T47D (cell line): ENCODE results near the gene TPRX2.
A peak's percentile ranks its signal among the peaks of the same experiment; 100 is the strongest.
"Not testable (repeated sequence)": the region's sequence is repeated elsewhere in the genome, so short reads cannot be mapped to it uniquely, and the experiment has no call there.

ENCODE experiments used
- DNase-seq, 2 experiments: peaks; one replicate each; pipeline versions ENCODE4 v3.0.0 to v3.0.0-alpha.2; 2011 to 2012; ENCODE audit warnings: low read depth in 1 of 2, low spot score in 1 of 2
- JUND ChIP-seq: IDR thresholded peaks from 2 replicates; pipeline ENCODE4 v1.6.1; 2012; ENCODE audit warnings: low read depth
- in situ Hi-C: cut with HindIII; loops from 2 replicates; pipeline ENCODE4 v1.10.0; 2016; ENCODE audit warnings: low sequenced_read_pairs, low pct_unique_long_range_greater_than_20kb

The TPRX2 gene

GRCh38 chr19:47881757-47882156 is 22.7 kb downstream of the TPRX2 start:
- in situ Hi-C loops = no loop called here
- TF ChIP-seq JUND = no peak
- DNase-seq = no peak

GRCh38 chr19:47882890-47883289 is 23.9 kb downstream of the TPRX2 start:
- DNase-seq = no peak
- in situ Hi-C loops = no loop called here
- no peak for TF ChIP-seq JUND

- in situ Hi-C loops = no loop called here
- no peak for DNase-seq
- no peak for TF ChIP-seq JUND
These were observed 26.0 kb downstream of the TPRX2 start for GRCh38 chr19:47885067-47885463.

- in situ Hi-C loops = no loop called here
- DNase-seq = no peak
- TF ChIP-seq JUND = no peak
These were observed 27.1 kb downstream of the TPRX2 start, which contains the start of gene SULT2A1 for GRCh38 chr19:47886010-47886559. Gene SULT2A1 (minus strand): TSS chr19:47886315. CDS start chr19:47886257, 58 bp downstream.

DNA sequence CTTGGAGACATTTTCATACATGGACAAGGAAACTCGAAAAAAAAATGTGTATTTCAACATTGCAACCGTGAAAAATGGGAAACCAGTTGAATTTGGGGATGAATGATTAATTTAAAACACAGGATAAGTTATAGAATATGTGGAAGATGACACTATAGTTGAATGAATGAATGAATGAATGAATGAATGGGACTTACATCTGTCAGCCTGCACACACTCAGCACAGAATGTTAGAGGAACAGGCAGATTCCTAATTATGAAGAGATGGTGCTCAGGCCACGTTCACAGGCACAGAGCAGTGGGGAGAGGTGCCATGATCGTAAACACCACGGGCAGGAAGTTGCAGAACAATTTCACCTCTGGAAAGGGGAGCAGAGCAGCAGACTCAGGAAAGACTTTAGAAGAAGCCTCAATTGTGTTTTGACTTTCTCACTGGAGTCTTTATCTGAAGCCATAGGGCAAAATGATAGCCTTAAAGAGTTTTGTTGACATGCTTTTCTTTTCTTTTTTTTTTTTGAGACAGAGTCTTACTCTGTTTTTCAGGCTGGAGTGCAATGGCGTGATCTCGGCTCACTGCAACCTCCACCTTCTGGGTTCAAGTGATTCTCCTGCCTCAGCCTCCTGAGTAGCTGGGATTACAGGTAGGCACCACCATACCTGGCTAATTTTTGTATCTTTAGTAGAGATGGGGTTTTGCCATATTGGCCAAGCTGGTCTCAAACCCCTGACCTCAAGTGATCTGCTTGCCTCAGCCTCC is 32.0 kb downstream of the TPRX2 start:
- no peak for TF ChIP-seq JUND
- in situ Hi-C loops = no loop called here

DNA sequence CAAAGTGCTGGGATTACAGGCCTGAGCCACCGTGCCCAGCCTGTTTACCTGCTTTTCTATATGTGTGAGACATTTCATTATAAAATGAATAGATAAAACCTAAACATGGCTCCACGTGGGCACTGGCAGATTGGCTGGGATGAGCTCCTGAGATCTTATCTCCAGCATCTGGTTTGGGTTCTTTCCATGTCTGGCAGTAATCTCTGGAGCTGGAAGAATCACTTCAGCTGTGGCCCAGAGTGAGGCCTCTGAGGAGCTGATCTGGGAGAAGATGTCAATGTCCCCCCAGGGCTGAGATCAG is 32.5 kb downstream of the TPRX2 start:
- in situ Hi-C loops = no loop called here
- DNase-seq = no peak
- no peak for TF ChIP-seq JUND

More for the DNA sequence above, 32.0 kb downstream of the TPRX2 start:
- no peak for DNase-seq

DNA sequence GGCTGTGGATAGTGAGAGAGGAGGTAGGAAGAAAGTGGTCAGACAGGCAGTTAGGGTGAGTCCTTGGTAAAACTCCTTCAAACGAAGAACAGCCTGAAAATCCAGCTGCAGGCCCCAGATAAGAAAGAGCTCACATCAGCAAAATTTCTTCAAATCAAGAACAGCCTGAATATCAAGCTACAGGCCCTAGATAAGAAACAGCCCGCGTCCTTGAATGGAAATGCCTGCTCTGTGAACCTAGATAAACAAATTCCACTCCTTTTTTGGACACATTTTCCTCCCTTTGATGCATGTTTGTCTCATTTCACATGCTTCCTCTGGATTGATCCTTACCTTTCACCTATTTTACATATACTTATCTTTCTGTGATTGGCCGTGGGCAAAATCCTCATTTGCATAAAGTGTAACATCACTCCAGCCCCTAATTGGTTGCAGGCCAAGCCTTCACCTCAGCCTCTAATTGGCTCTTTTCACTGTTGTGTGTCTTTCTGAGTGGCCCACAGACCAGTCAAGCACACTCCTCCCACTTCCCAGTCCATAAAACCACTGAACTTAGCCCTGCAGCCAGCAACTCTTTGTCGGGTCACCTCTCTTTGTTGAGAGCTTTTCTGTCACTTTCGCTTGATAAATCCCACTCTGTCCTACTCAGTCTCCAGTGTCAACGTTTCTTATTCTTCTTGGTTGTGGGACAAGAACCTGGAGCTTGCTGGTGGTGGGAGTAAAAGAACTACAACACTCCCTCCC is 33.1 kb downstream of the TPRX2 start:
- in situ Hi-C loops = no loop called here

DNA sequence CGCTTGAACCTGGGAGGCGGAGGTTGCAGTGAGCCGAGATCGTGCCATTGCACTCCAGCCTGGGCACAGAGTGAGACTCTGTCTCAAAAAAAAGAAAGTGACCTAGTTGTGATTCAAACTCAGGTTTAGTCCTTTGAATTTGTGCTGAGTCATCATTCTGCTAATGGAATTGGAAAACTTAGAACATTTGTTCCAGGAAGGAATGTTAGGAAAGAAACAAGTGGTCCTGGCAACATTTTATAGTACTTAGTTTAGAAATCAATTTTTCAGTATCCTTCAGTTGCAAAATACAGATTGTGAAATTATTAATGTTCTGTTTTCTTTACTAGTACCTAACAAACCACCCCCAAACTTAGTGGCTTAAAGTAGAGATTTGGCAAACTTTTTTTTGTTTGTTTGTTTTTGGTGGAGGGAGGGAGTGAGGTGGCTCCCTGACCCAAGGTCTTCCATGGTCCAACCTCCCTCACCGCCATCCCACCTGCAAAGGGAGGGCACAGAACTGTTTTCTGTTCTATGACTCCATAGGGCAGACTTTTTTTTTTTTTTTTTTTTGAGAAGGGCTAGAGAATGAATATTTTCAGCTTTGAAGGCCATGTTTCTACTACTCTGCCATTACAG is 36.2 kb downstream of the TPRX2 start:
- DNase-seq = no peak
- in situ Hi-C loops = no loop called here
- TF ChIP-seq JUND = no peak

More for the DNA sequence above, 33.1 kb downstream of the TPRX2 start:
- DNase-seq = peak in 1 of 2 experiments; percentile 16
- no peak for TF ChIP-seq JUND

DNA sequence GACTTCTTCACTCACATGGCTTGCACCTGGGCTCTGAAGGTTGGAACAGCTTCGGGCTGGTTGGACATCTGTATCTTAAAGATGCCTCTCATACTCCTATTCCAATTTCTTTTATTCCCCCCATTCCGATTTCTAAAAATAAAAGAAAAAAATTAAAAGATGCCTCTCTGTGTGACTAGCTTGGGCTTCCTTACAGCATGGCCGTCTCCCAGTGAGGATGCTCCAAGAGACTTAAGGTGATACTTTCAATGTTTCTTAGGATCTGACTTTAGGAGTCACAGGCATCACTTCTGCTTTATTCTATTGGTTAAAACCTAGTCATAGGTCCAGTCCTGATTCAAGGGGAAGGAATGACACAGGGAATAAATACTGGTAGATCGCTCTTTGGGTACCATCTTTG is 37.0 kb downstream of the TPRX2 start:
- DNase-seq = no peak
- no peak for TF ChIP-seq JUND
- in situ Hi-C loops = no loop called here

DNA sequence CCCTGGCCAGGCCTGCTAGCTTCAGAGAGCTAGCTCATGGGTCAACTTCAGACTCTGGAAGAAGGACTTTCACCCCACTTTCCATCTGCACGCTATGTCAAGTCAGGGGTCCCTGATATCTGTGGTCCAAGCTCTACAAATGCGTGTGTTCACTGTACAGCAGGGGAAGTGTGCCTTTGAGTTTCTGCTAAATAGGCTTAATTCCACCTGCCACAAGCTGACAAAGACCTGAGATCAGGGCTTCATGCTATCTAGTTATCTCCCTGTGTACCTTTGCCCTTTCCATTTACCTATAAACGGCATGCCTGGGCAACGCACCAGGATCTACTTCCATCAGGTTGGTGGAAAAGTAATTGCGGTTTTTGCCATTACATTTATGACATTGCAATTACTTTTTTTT is 37.7 kb downstream of the TPRX2 start:
- in situ Hi-C loops = no loop called here
- DNase-seq = no peak
- no peak for TF ChIP-seq JUND

GRCh38 chr19:47897861-47898260 is 38.8 kb downstream of the TPRX2 start:
- in situ Hi-C loops = no loop called here
- no peak for DNase-seq
- TF ChIP-seq JUND = no peak

- DNase-seq = no peak
- no peak for TF ChIP-seq JUND
- in situ Hi-C loops = no loop called here
These were observed 40.3 kb downstream of the TPRX2 start for GRCh38 chr19:47899335-47899734.

DNA sequence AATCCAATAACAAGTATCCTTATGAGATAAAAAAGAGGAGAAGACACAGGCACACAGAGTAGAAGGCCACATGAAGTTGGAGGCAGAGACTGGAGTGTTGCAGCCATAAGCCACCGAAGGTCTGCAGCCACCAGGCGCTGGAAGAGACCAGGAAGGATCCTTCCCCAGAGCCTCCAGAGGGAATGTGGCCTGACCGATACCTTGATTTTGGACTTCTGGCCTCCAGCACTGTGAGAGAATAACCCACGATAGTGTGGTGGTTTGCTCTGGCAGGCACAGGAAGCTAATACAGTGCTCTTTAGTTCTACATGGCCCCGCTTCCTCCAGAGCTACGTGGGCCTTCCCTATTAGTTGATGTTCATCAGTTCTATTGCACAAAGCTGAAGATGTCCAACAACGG is 42.3 kb downstream of the TPRX2 start:
- TF ChIP-seq JUND = no peak
- in situ Hi-C loops = no loop called here
- DNase-seq = no peak

- in situ Hi-C loops, DNase-seq: not testable (repeated sequence)
These were observed 50.3 kb downstream of the TPRX2 start for GRCh38 chr19:47909350-47909749.

GRCh38 chr19:47910191-47910590 is 51.2 kb downstream of the TPRX2 start:
- DNase-seq, in situ Hi-C loops: not testable (repeated sequence)
